HCT116 (cell line): ENCODE results near the gene NLRP6. TPM values are rescaled to one million over a fixed set of nuclear protein-coding genes. Genes with fewer than 3 reads are reported as not detected.

Source experiments
- ATAC-seq: fragments of 200-7000 bp; cut with Tn5 transposase; 2 replicates; pipeline ENCODE4 v1.9.1; 2020; ENCODE audit warnings: mild to moderate bottlenecking, moderate library complexity
- BruUV-seq: library from RNA; stranded (reverse); fragments of 400-500 nt; replicated peaks from 2 replicates; lab custom pipeline; 2021; lab: Mats Ljungman, UMichigan
- CTCF ChIA-PET: fragments of 300-600 bp; sonication (Branson Sonifier 250); formaldehyde crosslinking; loops from one replicate; lab custom pipeline; 2021; ENCODE audit warnings: antibody characterized with exemption; lab: Charles Lee
- POLR2A ChIA-PET: fragments of 300-600, 350-600 bp; sonication (Branson Sonifier 250); formaldehyde crosslinking; loops from one replicate; lab custom pipeline; 2021; ENCODE audit warnings: antibody characterized with exemption; lab: Charles Lee
- RAD21 ChIA-PET, 2 experiments: fragments of 300-600 bp; sonication (Branson Sonifier 250); formaldehyde crosslinking; loops; one replicate each; lab custom pipeline; 2023; ENCODE audit warnings: low total read pairs in 2 of 2; ENCODE audit not compliant: uncharacterized antibody in 2 of 2, unreplicated experiment in 2 of 2, low non-redundant PET in 1 of 2; lab: Charles Lee
- DNase-seq: peaks from one replicate; pipeline ENCODE4 v3.0.0-alpha.2; 2010; ENCODE audit warnings: low read depth, low spot score
- H2AFZ ChIP-seq: fragments of 200-600 bp; shearing (Covaris generic), sonication (generic); 2 replicates; pipeline ENCODE4 v1.6.1; 2017; ENCODE audit warnings: low read depth, mixed run types, mixed read lengths, antibody characterized with exemption, low read length; ENCODE audit not compliant: poor library complexity, severe bottlenecking
- H3K27ac ChIP-seq: 2 replicates; pipeline ENCODE4 v1.5.1; 2012; ENCODE audit warnings: low read depth, low read length
- H3K27me3 ChIP-seq: fragments of 200-600 bp; sonication (generic); 2 replicates; pipeline ENCODE4 v1.6.1; 2016; ENCODE audit warnings: mixed run types, low read length, mixed read lengths; ENCODE audit not compliant: insufficient read depth
- H3K36me3 ChIP-seq, 2 experiments: fragments of 200-500 bp in 1 of 2; fragments of 200-600 bp in 1 of 2; sonication (Bioruptor generic) in 1 of 2; sonication (generic) in 1 of 2; 2 replicates each; pipeline versions ENCODE4 v1.5.1 to v1.6.1; 2014 to 2016; ENCODE audit warnings: low read length in 2 of 2, inconsistent platforms in 1 of 2, mixed read lengths in 1 of 2, mixed run types in 1 of 2; ENCODE audit not compliant: insufficient read depth in 2 of 2, control insufficient read depth in 1 of 2
- H3K4me1 ChIP-seq, 2 experiments: fragments of 200-600 bp in 1 of 2; sonication (generic) in 1 of 2; 2 replicates each; pipeline versions ENCODE4 v1.5.1 to v1.6.1; 2012 to 2017; ENCODE audit warnings: low read length in 2 of 2, inconsistent platforms in 1 of 2, mild to moderate bottlenecking in 1 of 2, mixed read lengths in 1 of 2, mixed run types in 1 of 2, moderate library complexity in 1 of 2; ENCODE audit not compliant: insufficient read depth in 2 of 2, control insufficient read depth in 1 of 2
- H3K4me2 ChIP-seq: fragments of 200-600 bp; sonication (generic); 2 replicates; pipeline ENCODE4 v1.6.1; 2017; ENCODE audit warnings: mixed run types, low read length, mixed read lengths
- H3K4me3 ChIP-seq, 2 experiments: fragments of 200-600 bp in 1 of 2; sonication (generic) in 1 of 2; replicated peaks in 1 of 2; 2 replicates each; pipeline ENCODE4 v1.5.1; 2011 to 2016; ENCODE audit warnings: low read length in 2 of 2, control low read depth in 1 of 2, low read depth in 1 of 2, mild to moderate bottlenecking in 1 of 2, mixed read lengths in 1 of 2, mixed run types in 1 of 2
- H3K79me2 ChIP-seq: fragments of 200-600 bp; sonication (generic); 2 replicates; pipeline ENCODE4 v1.6.1; 2017; ENCODE audit warnings: mild to moderate bottlenecking, mixed run types, low read length, moderate library complexity, mixed read lengths; ENCODE audit not compliant: insufficient read depth
- H3K9ac ChIP-seq: fragments of 200-600 bp; sonication (generic); 2 replicates; pipeline ENCODE4 v1.6.1; 2016; ENCODE audit warnings: low read length, mixed read lengths
- H3K9me2 ChIP-seq: fragments of 200-600 bp; sonication (generic), shearing (Covaris generic); 2 replicates; pipeline ENCODE4 v1.6.1; 2017; ENCODE audit warnings: mixed run types, mild to moderate bottlenecking, moderate library complexity; ENCODE audit not compliant: insufficient read depth
- H3K9me3 ChIP-seq, 2 experiments: fragments of 200-500 bp in 1 of 2; fragments of 200-600 bp in 1 of 2; sonication (Bioruptor generic) in 1 of 2; sonication (generic) in 1 of 2; 2 replicates each; pipeline ENCODE4 v1.6.1; 2014 to 2017; ENCODE audit warnings: low read length in 2 of 2, mixed read lengths in 2 of 2, inconsistent platforms in 1 of 2, low read depth in 1 of 2, mild to moderate bottlenecking in 1 of 2, mixed run types in 1 of 2, moderate library complexity in 1 of 2; ENCODE audit not compliant: control insufficient read depth in 1 of 2, insufficient read depth in 1 of 2
- H4K20me1 ChIP-seq: fragments of 200-600 bp; sonication (generic), shearing (Covaris generic); 2 replicates; pipeline ENCODE4 v1.6.1; 2017; ENCODE audit warnings: mixed run types, mild to moderate bottlenecking, moderate library complexity; ENCODE audit not compliant: insufficient read depth
- ATF3 ChIP-seq: IDR thresholded peaks from 2 replicates; pipeline ENCODE4 v1.6.1; 2012
- CBX3 ChIP-seq: IDR thresholded peaks from 2 replicates; pipeline ENCODE4 v1.6.1; 2012; ENCODE audit warnings: low read depth
- CEBPB ChIP-seq: IDR thresholded peaks from 2 replicates; pipeline ENCODE4 v1.6.1; 2012; ENCODE audit warnings: low read depth
- CTCF ChIP-seq, 3 experiments: fragments of 200-600 bp in 1 of 3; sonication (generic) in 1 of 3; IDR thresholded peaks in 2 of 3; conservative IDR thresholded peaks in 1 of 3; 2 replicates each; pipeline ENCODE4 v1.5.1; 2012 to 2017; ENCODE audit warnings: low read depth in 2 of 3, low read length in 2 of 3, antibody characterized with exemption in 1 of 3, borderline replicate concordance in 1 of 3, control low read depth in 1 of 3, mild to moderate bottlenecking in 1 of 3, mixed read lengths in 1 of 3, mixed run types in 1 of 3, moderate library complexity in 1 of 3; ENCODE audit not compliant: insufficient read depth in 1 of 3
- EGR1 ChIP-seq: IDR thresholded peaks from 2 replicates; pipeline ENCODE4 v1.6.1; 2012; ENCODE audit warnings: low read depth
- ELF1 ChIP-seq: IDR thresholded peaks from 2 replicates; pipeline ENCODE4 v1.6.1; 2012; ENCODE audit warnings: low read depth, borderline replicate concordance
- EZH2phosphoT487 ChIP-seq: fragments of 200-600 bp; IDR thresholded peaks from 2 replicates; pipeline ENCODE4 v1.6.1; 2018; ENCODE audit warnings: antibody characterized with exemption, borderline replicate concordance
- FOSL1 ChIP-seq: IDR thresholded peaks from 2 replicates; pipeline ENCODE4 v1.6.1; 2012; ENCODE audit warnings: low read depth
- JUND ChIP-seq: IDR thresholded peaks from 2 replicates; pipeline ENCODE4 v1.6.1; 2012
- MAX ChIP-seq: IDR thresholded peaks from 2 replicates; pipeline ENCODE4 v1.6.1; 2012
- POLR2A ChIP-seq: IDR thresholded peaks from 2 replicates; pipeline ENCODE4 v1.7.0; 2011; ENCODE audit warnings: borderline replicate concordance; ENCODE audit not compliant: insufficient read depth, insufficient read length; ENCODE audit errors: extremely low read depth
- POLR2AphosphoS5 ChIP-seq: IDR thresholded peaks from 2 replicates; pipeline ENCODE4 v1.6.1; 2011; ENCODE audit warnings: mild to moderate bottlenecking, low read depth, low read length, moderate library complexity
- REST ChIP-seq: IDR thresholded peaks from 2 replicates; pipeline ENCODE4 v1.6.1; 2012; ENCODE audit warnings: low read depth
- SP1 ChIP-seq: IDR thresholded peaks from 2 replicates; pipeline ENCODE4 v1.6.1; 2012; ENCODE audit warnings: low read depth
- SRF ChIP-seq: IDR thresholded peaks from 2 replicates; pipeline ENCODE4 v1.6.1; 2012; ENCODE audit warnings: low read depth
- TCF7L2 ChIP-seq: IDR thresholded peaks from 2 replicates; pipeline ENCODE4 v1.7.0; 2011; ENCODE audit warnings: borderline replicate concordance, inconsistent platforms; ENCODE audit not compliant: insufficient read depth, insufficient read length; ENCODE audit errors: extremely low read depth
- YY1 ChIP-seq: IDR thresholded peaks from 2 replicates; pipeline ENCODE4 v1.6.1; 2011; ENCODE audit warnings: low read length, low read depth, moderate library complexity, mild to moderate bottlenecking; ENCODE audit not compliant: insufficient replicate concordance; ENCODE audit errors: extremely low read depth
- ZBTB33 ChIP-seq: IDR thresholded peaks from 2 replicates; pipeline ENCODE4 v1.6.1; 2011; ENCODE audit warnings: mild to moderate bottlenecking, low read length, moderate library complexity; ENCODE audit not compliant: insufficient replicate concordance; ENCODE audit errors: extremely low read depth
- ZFX ChIP-seq: fragments of 450-650 bp; IDR thresholded peaks from 2 replicates; pipeline ENCODE4 v1.6.1; 2017
- ZNF274 ChIP-seq: fragments of 200-500 bp; sonication (Bioruptor generic); IDR thresholded peaks from 2 replicates; pipeline ENCODE4 v1.6.1; 2014; ENCODE audit warnings: mild to moderate bottlenecking, low read depth, low read length, inconsistent platforms
- intact Hi-C: fragments of 100-400 bp; cut with micrococcal nuclease; formaldehyde crosslinking; loops from 2 replicates; pipeline ENCODE4 v1.10.0; 2022
- total RNA-seq: library from RNA; stranded (reverse); gene quantifications from one replicate; pipeline ENCODE4 v1.2.1, GENCODE V29; 2021; ENCODE audit not compliant: unreplicated experiment

Gene NLRP6
- total RNA-seq, 1 experiment from 2014 or later = not detected

- Histone ChIP-seq H3K4me1 (peaks cover 0 to 7% of the 10 kb centered on the region in 2 experiments; a peak in 2 of 4 replicates), H3K27ac (no peak overlapping the region), H3K9me2 (no peaks in the 10 kb centered on the region), H3K4me3 (no peak overlapping the region), H4K20me1 (no peaks in the 10 kb centered on the region), H3K79me2 (no peaks in the 10 kb centered on the region), H3K9ac (no peak overlapping the region), H3K27me3 (no peaks in the 10 kb centered on the region), H3K36me3 (no peaks in the 10 kb centered on the region), H3K4me2 (no peak overlapping the region), H2AFZ (no peak overlapping the region), H3K9me3 (no peaks in the 10 kb centered on the region; a peak in 1 of 4 replicates)
- no TSS peak for BruUV-seq
- no peak for ATAC-seq
- RAD21 ChIA-PET = no interaction called here
- CTCF ChIA-PET = no interaction called here
- POLR2A ChIA-PET = no interaction called here
- DNase-seq = no peak
- intact Hi-C loops = no loop called here
- TF ChIP-seq CEBPB (no peak), POLR2AphosphoS5 (no peak), CBX3 (no peak), POLR2A (no peak), MAX (no peak), ZNF274 (no peak), TCF7L2 (no peak), EGR1 (no peak), FOSL1 (no peak), JUND (no peak), ELF1 (no peak), CTCF (IDR thresholded peaks at IDR 0.05 in 2 of 3, conservative IDR thresholded peaks at IDR 0.05 in 1 of 3; ENCODE audit: borderline replicate concordance in 1 of 3, insufficient read depth in 1 of 3, low read depth in 2 of 3, low read length in 2 of 3) (no peak), SRF (no peak), ZBTB33 (no peak), ZFX (no peak), YY1 (no peak), REST (no peak), ATF3 (no peak), SP1 (no peak), EZH2phosphoT487 (no peak)
Measured at GRCh38 chr11:332651-333480, 54.7 kb downstream of the NLRP6 start.
